WERI-Rb-1 (cell line): ENCODE data around the gene CFAP45.

Experiments used
- DNase-seq: peaks from one replicate; pipeline ENCODE4 v3.0.0-alpha.2; 2020
- H3K27ac ChIP-seq: fragments of 250-450 bp; sonication (Bioruptor Pico); 2 replicates; pipeline ENCODE4 v1.5.1; 2020; ENCODE audit warnings: mild to moderate bottlenecking, moderate library complexity
- H3K27me3 ChIP-seq: fragments of 250-450 bp; sonication (Bioruptor Pico); 2 replicates; pipeline ENCODE4 v1.5.1; 2021; ENCODE audit warnings: mild to moderate bottlenecking, low read depth, moderate library complexity; ENCODE audit not compliant: insufficient read depth, severe bottlenecking
- H3K36me3 ChIP-seq: fragments of 250-450 bp; sonication (Bioruptor Pico); 2 replicates; pipeline ENCODE4 v1.5.1; 2020; ENCODE audit warnings: mild to moderate bottlenecking, moderate library complexity
- H3K4me3 ChIP-seq: 2 replicates; pipeline ENCODE4 v1.5.1; 2011; ENCODE audit warnings: low read depth, mild to moderate bottlenecking, control low read depth, low read length
- H3K9me3 ChIP-seq: fragments of 250-450 bp; sonication (Bioruptor Pico); 2 replicates; pipeline ENCODE4 v1.5.1; 2021; ENCODE audit warnings: mild to moderate bottlenecking, moderate library complexity; ENCODE audit not compliant: severe bottlenecking
- CTCF ChIP-seq: IDR thresholded peaks from 2 replicates; pipeline ENCODE4 v1.5.1; 2011; ENCODE audit warnings: low read depth, mild to moderate bottlenecking, control low read depth, inconsistent platforms, low read length

The CFAP45 gene

GRCh38 chr1:159873530-159874143 is 26.3 kb downstream of the CFAP45 start:
- no peak for TF ChIP-seq CTCF
- DNase-seq = no peak
- Histone ChIP-seq H3K27me3 (peaks cover 99% of the 10 kb centered on the region), H3K27ac (no peak overlapping the region), H3K4me3 (no peak overlapping the region), H3K36me3 (no peaks in the 10 kb centered on the region), H3K9me3 (no peaks in the 10 kb centered on the region)

- no peak for DNase-seq
- TF ChIP-seq CTCF = no peak
- H3K27ac ChIP-seq = no peak overlapping the region
- peaks cover 100% of the 10 kb centered on the region for H3K27me3 ChIP-seq
- H3K4me3 ChIP-seq = no peak overlapping the region
- no peaks in the 10 kb centered on the region for H3K9me3 ChIP-seq
- H3K36me3 ChIP-seq = no peaks in the 10 kb centered on the region
Measured at GRCh38 chr1:159872891-159873290, 27.1 kb downstream of the CFAP45 start.

- Histone ChIP-seq H3K36me3 (no peaks in the 10 kb centered on the region), H3K27me3 (peaks cover 98% of the 10 kb centered on the region), H3K9me3 (peaks cover 10% of the 10 kb centered on the region), H3K27ac (no peak overlapping the region), H3K4me3 (no peak overlapping the region)
- DNase-seq = no peak
- no peak for TF ChIP-seq CTCF
Measured at GRCh38 chr1:159870704-159871103, 29.3 kb downstream of the CFAP45 start.

GRCh38 chr1:159869607-159870006 is 30.4 kb downstream of the CFAP45 start:
- no peak for DNase-seq
- no peak overlapping the region for H3K4me3 ChIP-seq
- H3K27me3 ChIP-seq = peaks cover 96% of the 10 kb centered on the region
- no peak for TF ChIP-seq CTCF
- peaks cover 10% of the 10 kb centered on the region for H3K9me3 ChIP-seq
- H3K36me3 ChIP-seq = no peaks in the 10 kb centered on the region
- no peak overlapping the region for H3K27ac ChIP-seq

GRCh38 chr1:159869173-159869572 is 30.8 kb downstream of the CFAP45 start:
- DNase-seq = no peak
- H3K27me3 ChIP-seq = peaks cover 96% of the 10 kb centered on the region
- peaks cover 10% of the 10 kb centered on the region for H3K9me3 ChIP-seq
- no peak overlapping the region for H3K27ac ChIP-seq
- no peak overlapping the region for H3K4me3 ChIP-seq
- TF ChIP-seq CTCF = no peak
- H3K36me3 ChIP-seq = no peaks in the 10 kb centered on the region

- Histone ChIP-seq H3K27me3 (peaks cover 96% of the 10 kb centered on the region), H3K36me3 (no peaks in the 10 kb centered on the region), H3K9me3 (peaks cover 10% of the 10 kb centered on the region), H3K27ac (no peak overlapping the region), H3K4me3 (no peak overlapping the region)
- TF ChIP-seq CTCF = no peak
- DNase-seq = no peak
Measured at GRCh38 chr1:159868766-159869165, 31.2 kb downstream of the CFAP45 start.
